ENCODE data around the gene EEIG2. TPM values are rescaled to one million over a fixed set of nuclear protein-coding genes. Genes with fewer than 3 reads are reported as not detected.
A peak's percentile ranks its signal among the peaks of the same experiment; 100 is the strongest.
"Not testable (repeated sequence)": the region's sequence is repeated elsewhere in the genome, so short reads cannot be mapped to it uniquely, and the experiment has no call there.

Gene EEIG2
- 10 to 100 TPM; 14.3 to 25.5 (median 17.8) TPM for total RNA-seq

GRCh38 chr1:108559215-108560186 lies at the start of gene EEIG2:
Gene EEIG2, plus strand, starts transcription at chr1:108560100. Its CDS starts 329 bp downstream, at chr1:108560429.
- peak; percentile 95 for ATAC-seq (ENCODE audit: low FRiP score)
- TF ChIP-seq CTCF (IDR thresholded peaks at IDR 0.05): peak in 2 of 3 donors; percentile 43 to 47
- peak; percentile 60 for DNase-seq (ENCODE audit: low spot score)

DNA sequence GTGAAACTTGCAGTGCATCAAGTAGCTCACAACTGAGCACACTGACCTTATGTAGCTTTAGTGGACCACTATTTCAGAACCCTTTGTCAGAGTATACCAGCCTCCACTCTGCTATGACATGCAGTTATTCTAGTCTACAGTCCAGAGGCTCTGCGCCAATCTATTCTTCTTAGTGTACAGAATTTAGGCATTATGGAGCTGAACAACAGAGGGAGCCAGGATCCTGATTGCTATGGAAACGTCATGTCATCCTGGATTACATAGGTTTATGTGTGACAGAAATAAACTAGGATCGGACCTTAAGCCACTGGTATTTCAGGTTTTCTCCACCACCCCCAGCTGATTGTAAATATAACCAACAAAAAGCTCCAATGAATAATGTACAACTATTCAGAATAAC lies 48.1 kb upstream of the EEIG2 start:
- no peak for TF ChIP-seq CTCF (IDR thresholded peaks at IDR 0.05)

GRCh38 chr1:108512239-108513043 lies 47.5 kb upstream of the EEIG2 start:
- ATAC-seq (ENCODE audit: low FRiP score) (no peak), DNase-seq (ENCODE audit: low spot score) (no peak)
- peak in 1 of 3 donors; percentile 7 for TF ChIP-seq CTCF (IDR thresholded peaks at IDR 0.05)

More for the DNA sequence above, 48.1 kb upstream of the EEIG2 start:
- DNase-seq (ENCODE audit: low spot score) (no peak), ATAC-seq (ENCODE audit: low FRiP score) (no peak)

DNA sequence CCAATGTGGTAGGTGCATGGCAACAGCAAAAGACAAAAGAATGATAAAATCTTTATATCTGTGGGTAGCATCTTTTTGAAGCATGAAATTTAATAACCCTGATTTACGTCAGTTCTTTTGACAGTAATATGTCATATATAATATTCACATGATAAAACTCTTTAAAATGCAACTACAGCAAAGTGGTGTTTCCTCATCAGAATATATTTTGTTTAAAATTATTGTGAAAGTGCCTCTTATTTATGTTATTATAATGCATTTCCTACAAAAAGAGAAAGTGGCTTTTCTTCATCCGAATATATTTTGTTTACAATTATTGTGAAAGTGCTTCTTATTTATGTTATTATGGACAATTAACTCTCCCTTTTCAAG lies 46.9 kb upstream of the EEIG2 start:
- TF ChIP-seq CTCF (IDR thresholded peaks at IDR 0.05): no peak
- ATAC-seq (ENCODE audit: low FRiP score): no peak
- no peak for DNase-seq (ENCODE audit: low spot score)

- ATAC-seq (ENCODE audit: low FRiP score): not testable (repeated sequence)
Observed at GRCh38 chr1:108513914-108514313, 46.0 kb upstream of the EEIG2 start.

GRCh38 chr1:108517301-108517897 lies 42.5 kb upstream of the EEIG2 start:
- not testable (repeated sequence) for DNase-seq (ENCODE audit: low spot score); ATAC-seq (ENCODE audit: low FRiP score)

More at GRCh38 chr1:108513914-108514313, 46.0 kb upstream of the EEIG2 start:
- DNase-seq (ENCODE audit: low spot score): not testable (repeated sequence)

GRCh38 chr1:108521990-108522393 lies 37.9 kb upstream of the EEIG2 start:
- TF ChIP-seq CTCF (IDR thresholded peaks at IDR 0.05): no peak
- ATAC-seq (ENCODE audit: low FRiP score) (peak; percentile 51), DNase-seq (ENCODE audit: low spot score) (no peak)
